ENCODE results near the gene ABI2.

Gene ABI2

GRCh38 chr2:203346612-203347011 lies 18.4 kb downstream of the ABI2 start:
- no peaks in the 10 kb centered on the region for H3K79me2 ChIP-seq (ENCODE audit: insufficient read depth, low read length)
- no peak overlapping the region for H3K4me2 ChIP-seq (ENCODE audit: low read length)

GRCh38 chr2:203347375-203347774 lies 19.2 kb downstream of the ABI2 start:
- TF ChIP-seq CTCF (IDR thresholded peaks at IDR 0.05; ENCODE audit: low read length) (no peak), EZH2 (IDR thresholded peaks at IDR 0.05; ENCODE audit: borderline replicate concordance, low read length) (no peak)
- H3K4me1 ChIP-seq (ENCODE audit: insufficient read depth, low read length, severe bottlenecking): no peaks in the 10 kb centered on the region
- no peak overlapping the region for H3K9ac ChIP-seq (ENCODE audit: low read length)
- H3K4me3 ChIP-seq (ENCODE audit: low read depth, low read length, poor library complexity, severe bottlenecking): no peak overlapping the region
- no peak overlapping the region for H3K27ac ChIP-seq (ENCODE audit: low read depth, low read length, poor library complexity, severe bottlenecking)
- H3K79me2 ChIP-seq (ENCODE audit: insufficient read depth, low read length): no peaks in the 10 kb centered on the region
- peaks cover 4% of the 10 kb centered on the region; the same call in 1 of the 2 replicates for H3K36me3 ChIP-seq (ENCODE audit: insufficient read depth, low read length)
- no peaks in the 10 kb centered on the region for H3K9me2 ChIP-seq (ENCODE audit: low read depth, low read length)
- H3F3A ChIP-seq (ENCODE audit: insufficient read depth, low read length): no peaks in the 10 kb centered on the region
- H3K27me3 ChIP-seq (ENCODE audit: insufficient read depth, low read length): no peaks in the 10 kb centered on the region
- no peaks in the 10 kb centered on the region for H4K20me1 ChIP-seq (ENCODE audit: insufficient read depth, low read length)
- no peak overlapping the region for H3K4me2 ChIP-seq (ENCODE audit: low read length)
- no peaks in the 10 kb centered on the region for H3K9me3 ChIP-seq (ENCODE audit: low read length)
- no peak overlapping the region for H2AFZ ChIP-seq (ENCODE audit: low read length)

More at GRCh38 chr2:203346612-203347011, 18.4 kb downstream of the ABI2 start:
- no peaks in the 10 kb centered on the region for H3K9me2 ChIP-seq (ENCODE audit: low read depth, low read length)
- H3K4me3 ChIP-seq (ENCODE audit: low read depth, low read length, poor library complexity, severe bottlenecking): no peak overlapping the region
- H3K9ac ChIP-seq (ENCODE audit: low read length): no peak overlapping the region
- no peak overlapping the region for H2AFZ ChIP-seq (ENCODE audit: low read length)
- H3K36me3 ChIP-seq (ENCODE audit: insufficient read depth, low read length): peaks cover 4% of the 10 kb centered on the region; the same call in 1 of the 2 replicates
- no peaks in the 10 kb centered on the region for H3K4me1 ChIP-seq (ENCODE audit: insufficient read depth, low read length, severe bottlenecking)
- no peaks in the 10 kb centered on the region for H3K9me3 ChIP-seq (ENCODE audit: low read length)
- no peak for TF ChIP-seq CTCF (IDR thresholded peaks at IDR 0.05; ENCODE audit: low read length)
- no peak for TF ChIP-seq EZH2 (IDR thresholded peaks at IDR 0.05; ENCODE audit: borderline replicate concordance, low read length)
- H3K27ac ChIP-seq (ENCODE audit: low read depth, low read length, poor library complexity, severe bottlenecking): no peak overlapping the region
- H3K27me3 ChIP-seq (ENCODE audit: insufficient read depth, low read length): no peaks in the 10 kb centered on the region
- no peaks in the 10 kb centered on the region for H3F3A ChIP-seq (ENCODE audit: insufficient read depth, low read length)
- H4K20me1 ChIP-seq (ENCODE audit: insufficient read depth, low read length): no peaks in the 10 kb centered on the region

GRCh38 chr2:203352604-203353255 lies 24.5 kb downstream of the ABI2 start:
- H3K4me1 ChIP-seq (ENCODE audit: insufficient read depth, low read length, severe bottlenecking): no peaks in the 10 kb centered on the region
- no peak overlapping the region for H3K4me2 ChIP-seq (ENCODE audit: low read length)
- TF ChIP-seq EZH2 (IDR thresholded peaks at IDR 0.05; ENCODE audit: borderline replicate concordance, low read length) (no peak), CTCF (IDR thresholded peaks at IDR 0.05; ENCODE audit: low read length) (no peak)
- H3K9me2 ChIP-seq (ENCODE audit: low read depth, low read length): no peaks in the 10 kb centered on the region
- H3K27ac ChIP-seq (ENCODE audit: low read depth, low read length, poor library complexity, severe bottlenecking): no peak overlapping the region
- no peaks in the 10 kb centered on the region for H3K27me3 ChIP-seq (ENCODE audit: insufficient read depth, low read length)
- no peak overlapping the region for H2AFZ ChIP-seq (ENCODE audit: low read length)
- no peaks in the 10 kb centered on the region for H3K36me3 ChIP-seq (ENCODE audit: insufficient read depth, low read length)
- H3K9ac ChIP-seq (ENCODE audit: low read length): no peak overlapping the region
- H4K20me1 ChIP-seq (ENCODE audit: insufficient read depth, low read length): no peaks in the 10 kb centered on the region
- no peaks in the 10 kb centered on the region for H3K79me2 ChIP-seq (ENCODE audit: insufficient read depth, low read length)
- no peaks in the 10 kb centered on the region for H3K9me3 ChIP-seq (ENCODE audit: low read length)
- H3F3A ChIP-seq (ENCODE audit: insufficient read depth, low read length): no peaks in the 10 kb centered on the region
- no peak overlapping the region for H3K4me3 ChIP-seq (ENCODE audit: low read depth, low read length, poor library complexity, severe bottlenecking)

Data from OCI-LY1 (cell line).